ENCODE results near the gene C1QA.

The C1QA gene

DNA sequence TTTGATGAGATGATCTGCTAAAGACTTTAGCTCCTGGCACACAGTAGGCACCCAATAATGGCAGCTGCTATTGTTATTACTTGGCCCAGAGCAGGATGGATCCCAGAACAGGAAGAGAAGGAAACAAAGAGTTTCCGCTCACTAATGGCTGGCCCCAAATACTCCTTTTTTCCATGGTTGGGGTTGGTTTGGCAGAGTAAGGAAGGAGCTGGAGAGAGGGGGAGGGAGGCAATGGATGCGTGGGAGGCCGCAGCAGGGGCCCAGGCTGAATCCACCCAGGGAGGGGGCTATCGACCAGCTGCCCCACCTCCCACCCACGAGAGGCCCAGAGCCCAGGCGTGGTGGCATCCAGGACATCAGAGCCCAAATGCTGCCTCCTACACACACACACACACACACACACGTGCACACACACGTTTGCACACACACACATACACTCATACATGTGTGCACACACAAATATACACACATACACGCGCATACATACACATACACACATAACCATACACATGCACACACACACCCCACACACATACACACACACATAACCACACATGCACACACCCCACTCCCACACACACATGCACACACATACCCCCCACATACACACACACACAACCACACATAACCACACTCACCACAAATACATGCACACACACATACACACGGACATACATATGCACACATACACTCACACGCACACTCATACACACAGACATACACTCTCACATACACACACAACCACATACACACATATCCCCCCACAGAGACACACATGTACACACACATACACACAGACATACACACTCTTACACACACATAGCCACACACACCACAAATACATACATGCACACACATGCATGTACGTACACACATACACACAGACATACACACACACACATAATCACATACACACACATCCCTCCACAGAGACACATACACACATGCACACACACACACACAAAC, 41.8 kb downstream of the C1QA start:
- no peaks in the 10 kb centered on the region for H3K79me2 ChIP-seq (ENCODE audit: low read length)

DNA sequence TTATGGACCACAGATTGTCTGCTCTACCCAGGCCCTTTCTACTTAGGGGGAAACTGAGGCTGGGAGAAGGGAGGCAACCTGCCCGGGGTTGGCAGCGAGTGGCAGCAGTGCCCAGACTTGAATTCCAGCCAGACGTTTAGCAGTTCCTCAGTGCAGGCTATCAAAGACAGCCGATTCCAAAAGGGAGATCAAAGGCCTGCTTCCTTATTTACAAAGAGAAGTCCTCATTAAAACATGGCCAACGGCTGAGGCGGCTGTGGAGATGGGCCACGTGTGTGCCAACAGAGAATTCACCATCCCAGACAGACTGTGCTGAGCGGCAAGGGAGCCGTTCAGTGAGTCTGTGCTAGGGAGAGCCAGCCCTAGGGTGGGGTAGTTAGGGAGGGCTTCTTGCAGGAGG, 44.3 kb downstream of the C1QA start:
- no peaks in the 10 kb centered on the region for H3K36me3 ChIP-seq (replicated peaks; ENCODE audit: insufficient read depth, low read length)
- H3K27ac ChIP-seq (ENCODE audit: low read length): no peak overlapping the region
- H3K9ac ChIP-seq (ENCODE audit: low read length): no peak overlapping the region
- H3K4me1 ChIP-seq (ENCODE audit: low read length): no peaks in the 10 kb centered on the region
- H3K79me2 ChIP-seq (ENCODE audit: low read length): no peaks in the 10 kb centered on the region
- no peak overlapping the region for H2AFZ ChIP-seq (ENCODE audit: low read length)
- no peak for DNase-seq
- no peak overlapping the region for H3K4me3 ChIP-seq (ENCODE audit: low read length)
- H3K9me2 ChIP-seq (replicated peaks; ENCODE audit: insufficient read depth, low read length): no peaks in the 10 kb centered on the region
- H3K4me2 ChIP-seq (ENCODE audit: low read depth, low read length): no peak overlapping the region
- no peaks in the 10 kb centered on the region for H4K20me1 ChIP-seq (ENCODE audit: insufficient read depth, low read length)
- no peaks in the 10 kb centered on the region for H3K9me3 ChIP-seq (replicated peaks; ENCODE audit: insufficient read depth, low read length)
- H3F3A ChIP-seq (ENCODE audit: insufficient read depth, low read length): no peaks in the 10 kb centered on the region
- H3K27me3 ChIP-seq (replicated peaks; ENCODE audit: insufficient read depth, low read length): peaks cover 89% of the 10 kb centered on the region
- TF ChIP-seq EZH2phosphoT487 (IDR thresholded peaks at IDR 0.05; ENCODE audit: low read length) (no peak), EZH2 (optimal IDR thresholded peaks at IDR 0.05; ENCODE audit: low read depth, low read length) (no peak)
- TF ChIP-seq, protein P1, sequence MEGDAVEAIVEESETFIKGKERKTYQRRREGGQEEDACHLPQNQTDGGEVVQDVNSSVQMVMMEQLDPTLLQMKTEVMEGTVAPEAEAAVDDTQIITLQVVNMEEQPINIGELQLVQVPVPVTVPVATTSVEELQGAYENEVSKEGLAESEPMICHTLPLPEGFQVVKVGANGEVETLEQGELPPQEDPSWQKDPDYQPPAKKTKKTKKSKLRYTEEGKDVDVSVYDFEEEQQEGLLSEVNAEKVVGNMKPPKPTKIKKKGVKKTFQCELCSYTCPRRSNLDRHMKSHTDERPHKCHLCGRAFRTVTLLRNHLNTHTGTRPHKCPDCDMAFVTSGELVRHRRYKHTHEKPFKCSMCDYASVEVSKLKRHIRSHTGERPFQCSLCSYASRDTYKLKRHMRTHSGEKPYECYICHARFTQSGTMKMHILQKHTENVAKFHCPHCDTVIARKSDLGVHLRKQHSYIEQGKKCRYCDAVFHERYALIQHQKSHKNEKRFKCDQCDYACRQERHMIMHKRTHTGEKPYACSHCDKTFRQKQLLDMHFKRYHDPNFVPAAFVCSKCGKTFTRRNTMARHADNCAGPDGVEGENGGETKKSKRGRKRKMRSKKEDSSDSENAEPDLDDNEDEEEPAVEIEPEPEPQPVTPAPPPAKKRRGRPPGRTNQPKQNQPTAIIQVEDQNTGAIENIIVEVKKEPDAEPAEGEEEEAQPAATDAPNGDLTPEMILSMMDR (IDR thresholded peaks at IDR 0.05; ENCODE audit: low read length): no peak

More for the DNA sequence above, 41.8 kb downstream of the C1QA start:
- no peak overlapping the region for H3K9ac ChIP-seq (ENCODE audit: low read length)
- no peaks in the 10 kb centered on the region for H3K4me1 ChIP-seq (ENCODE audit: low read length)
- H3K27me3 ChIP-seq (replicated peaks; ENCODE audit: insufficient read depth, low read length): peaks cover 89% of the 10 kb centered on the region
- no peaks in the 10 kb centered on the region for H3K9me3 ChIP-seq (replicated peaks; ENCODE audit: insufficient read depth, low read length)
- H3K36me3 ChIP-seq (replicated peaks; ENCODE audit: insufficient read depth, low read length): no peaks in the 10 kb centered on the region
- TF ChIP-seq EZH2phosphoT487 (IDR thresholded peaks at IDR 0.05; ENCODE audit: low read length) (no peak), EZH2 (optimal IDR thresholded peaks at IDR 0.05; ENCODE audit: low read depth, low read length) (no peak)
- TF ChIP-seq, protein P1 (IDR thresholded peaks at IDR 0.05; ENCODE audit: low read length): no peak
- no peak overlapping the region for H3K4me2 ChIP-seq (ENCODE audit: low read depth, low read length)
- H3K9me2 ChIP-seq (replicated peaks; ENCODE audit: insufficient read depth, low read length): no peaks in the 10 kb centered on the region
- H3F3A ChIP-seq (ENCODE audit: insufficient read depth, low read length): no peaks in the 10 kb centered on the region
- DNase-seq: no peak
- H3K4me3 ChIP-seq (ENCODE audit: low read length): no peak overlapping the region
- H4K20me1 ChIP-seq (ENCODE audit: insufficient read depth, low read length): no peaks in the 10 kb centered on the region
- no peak overlapping the region for H3K27ac ChIP-seq (ENCODE audit: low read length)
- no peak overlapping the region for H2AFZ ChIP-seq (ENCODE audit: low read length)

DNA sequence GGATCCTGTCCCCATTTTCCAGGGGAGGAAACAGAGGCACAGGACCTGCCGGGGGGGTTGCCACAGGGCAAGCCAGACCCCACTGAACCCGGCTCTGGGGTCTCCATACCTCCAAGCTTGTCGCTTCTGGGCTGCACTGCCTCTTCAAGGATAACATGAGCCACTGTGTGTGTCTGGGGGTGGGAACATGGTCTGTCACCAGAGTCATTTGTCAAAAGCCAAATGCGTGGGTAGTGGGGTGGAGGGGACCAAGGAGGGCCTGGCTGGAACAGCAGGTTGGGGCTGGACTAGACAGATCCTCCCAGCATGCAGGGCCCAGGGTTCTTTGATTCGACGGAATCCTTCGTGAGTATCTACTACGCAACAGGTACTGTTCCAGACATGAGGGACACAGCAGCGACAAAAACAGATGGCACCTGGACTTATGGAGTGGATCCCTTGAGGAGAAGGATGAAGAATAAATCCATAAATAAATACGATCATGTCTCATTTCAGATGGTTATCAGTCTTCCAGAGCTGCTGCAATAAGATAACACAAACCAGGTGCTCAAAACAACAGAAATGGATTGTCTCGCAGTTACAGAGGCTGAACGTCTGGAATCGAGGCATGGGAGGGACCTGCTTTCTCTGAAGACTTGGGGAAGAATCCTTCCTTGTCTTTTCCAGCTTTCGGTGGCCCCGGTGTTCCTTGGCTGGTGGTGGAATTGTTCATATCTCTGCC, 45.3 kb downstream of the C1QA start:
- Histone ChIP-seq H3K36me3 (replicated peaks; ENCODE audit: insufficient read depth, low read length) (no peaks in the 10 kb centered on the region), H3F3A (ENCODE audit: insufficient read depth, low read length) (no peaks in the 10 kb centered on the region), H3K9ac (ENCODE audit: low read length) (no peak overlapping the region), H3K4me1 (ENCODE audit: low read length) (no peaks in the 10 kb centered on the region), H3K9me3 (replicated peaks; ENCODE audit: insufficient read depth, low read length) (no peaks in the 10 kb centered on the region), H4K20me1 (ENCODE audit: insufficient read depth, low read length) (no peaks in the 10 kb centered on the region), H3K27me3 (replicated peaks; ENCODE audit: insufficient read depth, low read length) (peaks cover 89% of the 10 kb centered on the region), H3K4me2 (ENCODE audit: low read depth, low read length) (no peak overlapping the region), H3K27ac (ENCODE audit: low read length) (no peak overlapping the region), H3K79me2 (ENCODE audit: low read length) (no peaks in the 10 kb centered on the region), H3K9me2 (replicated peaks; ENCODE audit: insufficient read depth, low read length) (no peaks in the 10 kb centered on the region), H2AFZ (ENCODE audit: low read length) (no peak overlapping the region), H3K4me3 (ENCODE audit: low read length) (no peak overlapping the region)
- no peak for DNase-seq
- TF ChIP-seq EZH2phosphoT487 (IDR thresholded peaks at IDR 0.05; ENCODE audit: low read length) (no peak), EZH2 (optimal IDR thresholded peaks at IDR 0.05; ENCODE audit: low read depth, low read length) (no peak)
- TF ChIP-seq, protein P1 (IDR thresholded peaks at IDR 0.05; ENCODE audit: low read length): no peak

Data from MM.1S (cell line).